ENCODE measurements around the gene POLR2J. TPM values are rescaled to one million over a fixed set of nuclear protein-coding genes. Genes with fewer than 3 reads are reported as not detected.
"Not testable (repeated sequence)": the region's sequence is repeated elsewhere in the genome, so short reads cannot be mapped to it uniquely, and the experiment has no call there.

The POLR2J gene
- total and polyA plus RNA-seq, 4 donors = 29.6 to 92.9 (median 63.0) TPM

DNA sequence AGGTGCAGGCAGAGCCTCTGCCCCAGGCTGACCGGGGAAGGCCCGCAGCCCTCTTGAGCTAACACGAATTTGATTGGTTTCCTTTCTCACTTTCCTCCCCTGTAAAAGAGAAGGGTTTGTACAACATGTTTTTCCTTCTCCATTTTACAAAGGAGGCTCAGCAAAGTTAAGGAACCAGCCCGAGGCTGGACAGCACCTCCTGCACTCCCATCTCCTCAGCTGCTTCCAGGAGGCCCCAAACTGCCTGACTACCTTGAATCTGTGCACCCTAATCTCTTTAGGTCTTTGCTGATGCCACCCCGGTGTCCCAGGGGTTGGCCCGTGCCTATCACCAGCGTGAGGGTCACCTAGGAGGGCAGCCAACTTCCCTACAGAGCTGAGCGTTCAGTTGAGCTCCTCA, 18.3 kb downstream of the POLR2J start:
- ATAC-seq (ENCODE audit: low FRiP score) (no peak), DNase-seq (no peak)
- H3K27ac ChIP-seq (ENCODE audit: low read depth in 1 of 2, low read length in 2 of 2) = no peak overlapping the region
- H3K36me3 ChIP-seq (ENCODE audit: control insufficient read depth in 1 of 2, insufficient read depth in 2 of 2, low read length in 1 of 2) = peaks cover 0 to 5% of the 10 kb centered on the region in 2 donors
- no peak overlapping the region for H3K4me3 ChIP-seq (ENCODE audit: low read length in 2 of 2)
- 87 to 90% methylated on average over 8 of the region's 8 CpGs for WGBS, 2 donors
- intact Hi-C loops (cut with DNase I) = no loop called here
- H3K27me3 ChIP-seq (ENCODE audit: control insufficient read depth in 1 of 2, insufficient read depth in 2 of 2, low read length in 1 of 2) = no peaks in the 10 kb centered on the region
- no peaks in the 10 kb centered on the region for H3K4me1 ChIP-seq (ENCODE audit: control insufficient read depth in 1 of 2, insufficient read depth in 2 of 2, low read length in 2 of 2)
- no peaks in the 10 kb centered on the region for H3K9me3 ChIP-seq (ENCODE audit: control insufficient read depth, low read length)

DNA sequence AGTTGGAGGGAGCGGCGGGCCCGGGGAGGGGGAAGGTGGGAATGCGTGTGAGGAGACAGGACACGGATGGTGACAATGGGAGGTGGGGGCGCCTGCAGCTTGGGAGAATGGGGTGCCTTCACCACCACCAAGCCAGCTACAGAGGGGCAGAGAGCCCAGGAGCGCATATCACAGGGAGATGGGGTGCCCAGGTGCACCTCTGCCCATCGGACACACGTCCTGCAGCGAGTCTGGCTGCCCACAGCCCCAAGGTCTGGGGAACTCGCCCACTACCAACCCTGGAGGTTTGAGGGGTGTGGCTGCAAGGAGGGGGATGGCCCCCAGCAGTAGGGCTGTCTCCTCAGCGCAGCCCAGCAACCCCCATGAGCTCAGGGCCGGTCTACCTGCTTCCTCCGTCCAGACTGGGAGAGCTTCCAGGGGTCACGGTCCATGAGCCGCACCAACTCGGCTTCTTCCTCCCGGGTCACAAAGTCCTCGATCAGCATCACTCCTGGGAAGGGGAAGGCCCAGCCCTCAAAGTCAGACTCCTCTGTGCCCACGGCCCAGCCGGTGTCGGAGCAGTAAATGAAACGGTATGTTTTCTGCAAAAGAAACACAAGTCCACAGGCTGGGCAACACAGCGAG, 19.4 kb downstream of the POLR2J start:
- H3K36me3 ChIP-seq (ENCODE audit: control insufficient read depth in 1 of 2, insufficient read depth in 2 of 2, low read length in 1 of 2) = peaks cover 0 to 5% of the 10 kb centered on the region in 2 donors
- no peaks in the 10 kb centered on the region for H3K27me3 ChIP-seq (ENCODE audit: control insufficient read depth in 1 of 2, insufficient read depth in 2 of 2, low read length in 1 of 2)
- H3K9me3 ChIP-seq (ENCODE audit: control insufficient read depth, low read length) = no peaks in the 10 kb centered on the region
- ATAC-seq (ENCODE audit: low FRiP score) = no peak
- no peaks in the 10 kb centered on the region for H3K4me1 ChIP-seq (ENCODE audit: control insufficient read depth in 1 of 2, insufficient read depth in 2 of 2, low read length in 2 of 2)
- 93 to 95% methylated on average over 24 of the region's 24 CpGs for whole genome bisulfite sequencing, 2 donors
- intact Hi-C loops (cut with DNase I) = no loop called here
- H3K27ac ChIP-seq (ENCODE audit: low read depth in 1 of 2, low read length in 2 of 2) = no peak overlapping the region
- DNase-seq = no peak
- H3K4me3 ChIP-seq (ENCODE audit: low read length in 2 of 2) = no peak overlapping the region

DNA sequence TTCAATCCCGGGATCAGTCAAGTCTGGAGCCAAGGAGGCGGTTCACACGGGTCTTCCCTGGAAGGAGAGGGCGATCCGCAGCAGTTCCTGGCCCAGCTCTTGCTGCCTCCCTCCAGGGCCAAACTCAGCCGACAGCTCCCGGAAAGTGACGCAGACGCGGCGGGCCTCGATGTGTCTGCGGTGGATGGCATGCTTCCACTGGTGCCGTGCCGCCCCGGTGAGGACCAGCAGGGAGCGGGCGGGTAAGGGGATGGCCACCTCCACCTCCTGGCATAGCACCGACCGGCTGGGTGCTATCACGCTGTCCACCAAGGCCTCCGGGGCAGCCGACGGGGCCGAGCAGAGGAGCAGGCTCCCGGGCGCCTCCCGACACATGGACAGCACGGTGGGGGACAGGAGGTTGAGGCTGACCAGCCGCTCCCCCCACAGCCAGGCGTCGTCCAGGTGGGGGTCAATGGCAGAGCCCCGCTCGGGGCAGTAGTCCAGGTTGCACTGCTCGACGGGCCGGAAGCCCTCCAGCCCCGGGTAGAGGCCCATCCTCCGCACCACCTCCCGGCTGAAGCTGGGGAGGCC, 21.3 kb downstream of the POLR2J start:
- DNase-seq = no peak
- no peak overlapping the region for H3K4me3 ChIP-seq (ENCODE audit: low read length in 2 of 2)
- no peaks in the 10 kb centered on the region for H3K27me3 ChIP-seq (ENCODE audit: control insufficient read depth in 1 of 2, insufficient read depth in 2 of 2, low read length in 1 of 2)
- intact Hi-C loops (cut with DNase I) = no loop called here
- H3K4me1 ChIP-seq (ENCODE audit: control insufficient read depth in 1 of 2, insufficient read depth in 2 of 2, low read length in 2 of 2) = no peaks in the 10 kb centered on the region
- no peaks in the 10 kb centered on the region for H3K9me3 ChIP-seq (ENCODE audit: control insufficient read depth, low read length)
- peaks cover 0 to 5% of the 10 kb centered on the region in 2 donors for H3K36me3 ChIP-seq (ENCODE audit: control insufficient read depth in 1 of 2, insufficient read depth in 2 of 2, low read length in 1 of 2)
- 93% methylated on average over 40 of the region's 40 CpGs for WGBS, 2 donors
- ATAC-seq (ENCODE audit: low FRiP score) = no peak
- no peak overlapping the region for H3K27ac ChIP-seq (ENCODE audit: low read depth in 1 of 2, low read length in 2 of 2)

DNA sequence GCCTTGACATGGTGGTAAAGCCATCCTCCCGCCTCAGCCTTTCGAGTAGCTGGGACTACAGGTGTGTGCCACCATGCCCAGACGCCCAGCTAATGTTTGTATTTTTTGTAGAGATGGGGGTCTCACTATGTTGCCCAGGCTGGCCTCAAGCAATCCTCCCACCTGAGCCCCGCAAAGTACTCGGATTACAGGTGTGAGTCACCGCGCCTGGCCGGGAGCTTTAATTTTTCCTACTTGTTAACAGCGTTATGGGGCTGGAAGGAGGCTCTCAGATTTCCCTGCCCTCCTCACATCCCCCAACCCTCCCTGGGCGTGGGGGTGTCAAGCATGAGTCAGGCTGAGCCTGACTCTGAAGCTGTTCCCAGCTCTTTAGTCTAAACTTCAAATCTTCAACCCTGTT, 22.4 kb downstream of the POLR2J start:
- Histone ChIP-seq H3K27ac (ENCODE audit: low read depth in 1 of 2, low read length in 2 of 2) (no peak overlapping the region), H3K36me3 (ENCODE audit: control insufficient read depth in 1 of 2, insufficient read depth in 2 of 2, low read length in 1 of 2) (peaks cover 0 to 5% of the 10 kb centered on the region in 2 donors), H3K9me3 (ENCODE audit: control insufficient read depth, low read length) (no peaks in the 10 kb centered on the region), H3K4me1 (ENCODE audit: control insufficient read depth in 1 of 2, insufficient read depth in 2 of 2, low read length in 2 of 2) (no peaks in the 10 kb centered on the region), H3K4me3 (ENCODE audit: low read length in 2 of 2) (no peak overlapping the region), H3K27me3 (ENCODE audit: control insufficient read depth in 1 of 2, insufficient read depth in 2 of 2, low read length in 1 of 2) (no peaks in the 10 kb centered on the region)
- WGBS, 2 donors = 83 to 84% methylated on average over 10 of the region's 10 CpGs
- DNase-seq (no peak), ATAC-seq (ENCODE audit: low FRiP score) (no peak)
- intact Hi-C loops (cut with DNase I) = no loop called here

DNA sequence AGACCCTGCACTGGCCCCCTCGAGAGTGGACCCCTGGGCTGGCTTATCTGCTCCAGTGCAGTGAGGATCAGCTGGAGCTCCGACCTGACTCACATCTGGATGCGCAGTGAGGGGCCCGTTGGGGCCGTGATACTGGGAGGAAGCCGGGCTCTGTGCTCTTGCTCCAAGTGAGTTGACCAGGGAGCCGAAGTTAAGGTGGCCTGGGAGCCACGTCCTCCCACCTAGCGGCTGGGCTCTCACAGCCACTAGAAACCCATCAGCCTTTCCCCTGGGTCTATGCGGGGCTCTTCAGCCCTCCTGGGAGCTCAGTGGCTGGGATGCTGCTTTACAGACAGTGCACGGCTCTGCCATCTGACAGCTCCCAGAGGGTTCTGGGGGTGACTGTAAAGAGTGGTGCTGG, 23.1 kb downstream of the POLR2J start:
- 85 to 88% methylated on average over 11 of the region's 11 CpGs for WGBS, 2 donors
- Histone ChIP-seq H3K4me1 (ENCODE audit: control insufficient read depth in 1 of 2, insufficient read depth in 2 of 2, low read length in 2 of 2) (no peaks in the 10 kb centered on the region), H3K27ac (ENCODE audit: low read depth in 1 of 2, low read length in 2 of 2) (no peak overlapping the region), H3K36me3 (ENCODE audit: control insufficient read depth in 1 of 2, insufficient read depth in 2 of 2, low read length in 1 of 2) (peaks cover 0 to 5% of the 10 kb centered on the region in 2 donors), H3K4me3 (ENCODE audit: low read length in 2 of 2) (no peak overlapping the region), H3K9me3 (ENCODE audit: control insufficient read depth, low read length) (no peaks in the 10 kb centered on the region), H3K27me3 (ENCODE audit: control insufficient read depth in 1 of 2, insufficient read depth in 2 of 2, low read length in 1 of 2) (no peaks in the 10 kb centered on the region)
- intact Hi-C loops (cut with DNase I) = no loop called here
- no peak for DNase-seq
- ATAC-seq (ENCODE audit: low FRiP score) = no peak

DNA sequence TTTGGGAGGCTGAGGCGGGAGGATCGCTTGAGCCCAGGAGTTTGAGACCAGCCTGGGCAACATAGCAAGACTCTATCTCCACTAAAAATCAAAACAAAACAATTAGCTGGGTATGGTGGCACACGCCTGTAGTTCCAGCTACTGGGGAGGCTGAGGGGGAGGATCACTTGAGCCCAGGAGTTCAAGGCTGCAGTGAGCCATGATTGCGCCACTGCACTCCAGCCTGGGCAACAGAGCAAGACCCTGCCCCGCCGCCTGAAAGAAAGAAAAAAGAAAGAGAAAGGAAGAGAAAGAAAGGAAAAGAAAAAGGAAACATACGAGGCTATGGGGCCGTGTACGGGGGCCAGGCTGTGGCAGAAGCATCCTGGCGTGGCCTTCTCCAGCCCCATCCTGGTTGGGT, 23.8 kb downstream of the POLR2J start:
- not testable (repeated sequence) for H3K36me3 ChIP-seq (ENCODE audit: control insufficient read depth in 1 of 2, insufficient read depth in 2 of 2, low read length in 1 of 2); H3K27me3 ChIP-seq (ENCODE audit: control insufficient read depth in 1 of 2, insufficient read depth in 2 of 2, low read length in 1 of 2)
- WGBS, 2 donors = 91 to 93% methylated on average over 10 of the region's 10 CpGs

DNA sequence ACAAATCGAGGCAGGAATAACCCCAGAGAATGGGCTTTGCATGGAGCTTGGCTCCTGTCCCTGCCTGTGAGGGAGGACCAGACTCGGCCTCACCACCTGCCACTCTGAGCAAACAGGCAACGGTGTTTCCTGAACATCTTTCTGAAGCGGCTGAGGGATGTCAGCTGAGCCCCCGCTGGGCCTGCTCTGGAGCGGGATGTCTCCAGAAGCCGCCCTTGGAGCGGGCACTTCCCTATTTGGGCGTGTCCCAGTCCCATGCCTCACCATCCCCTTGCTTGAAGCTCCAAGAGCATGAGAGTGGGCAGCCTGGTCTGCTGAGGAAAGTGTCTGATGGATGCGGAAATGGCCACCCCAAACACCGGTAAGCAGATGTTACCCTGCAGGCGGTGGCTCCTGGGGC, 24.3 kb downstream of the POLR2J start:
- no peak for ATAC-seq (ENCODE audit: low FRiP score)
- no peaks in the 10 kb centered on the region for H3K9me3 ChIP-seq (ENCODE audit: control insufficient read depth, low read length)
- no peak overlapping the region for H3K27ac ChIP-seq (ENCODE audit: low read depth in 1 of 2, low read length in 2 of 2)
- no peak for DNase-seq
- no peaks in the 10 kb centered on the region for H3K27me3 ChIP-seq (ENCODE audit: control insufficient read depth in 1 of 2, insufficient read depth in 2 of 2, low read length in 1 of 2)
- H3K36me3 ChIP-seq (ENCODE audit: control insufficient read depth in 1 of 2, insufficient read depth in 2 of 2, low read length in 1 of 2) = peaks cover 0 to 5% of the 10 kb centered on the region in 2 donors
- H3K4me1 ChIP-seq (ENCODE audit: control insufficient read depth in 1 of 2, insufficient read depth in 2 of 2, low read length in 2 of 2) = no peaks in the 10 kb centered on the region
- intact Hi-C loops (cut with DNase I) = no loop called here
- no peak overlapping the region for H3K4me3 ChIP-seq (ENCODE audit: low read length in 2 of 2)
- 68 to 69% methylated on average over 12 of the region's 12 CpGs for WGBS, 2 donors

More for the DNA sequence above, 23.8 kb downstream of the POLR2J start:
- H3K4me1 ChIP-seq (ENCODE audit: control insufficient read depth in 1 of 2, insufficient read depth in 2 of 2, low read length in 2 of 2); H3K27ac ChIP-seq (ENCODE audit: low read depth in 1 of 2, low read length in 2 of 2); ATAC-seq (ENCODE audit: low FRiP score); intact Hi-C loops (cut with DNase I); H3K4me3 ChIP-seq (ENCODE audit: low read length in 2 of 2); H3K9me3 ChIP-seq (ENCODE audit: control insufficient read depth, low read length); DNase-seq: not testable (repeated sequence)

DNA sequence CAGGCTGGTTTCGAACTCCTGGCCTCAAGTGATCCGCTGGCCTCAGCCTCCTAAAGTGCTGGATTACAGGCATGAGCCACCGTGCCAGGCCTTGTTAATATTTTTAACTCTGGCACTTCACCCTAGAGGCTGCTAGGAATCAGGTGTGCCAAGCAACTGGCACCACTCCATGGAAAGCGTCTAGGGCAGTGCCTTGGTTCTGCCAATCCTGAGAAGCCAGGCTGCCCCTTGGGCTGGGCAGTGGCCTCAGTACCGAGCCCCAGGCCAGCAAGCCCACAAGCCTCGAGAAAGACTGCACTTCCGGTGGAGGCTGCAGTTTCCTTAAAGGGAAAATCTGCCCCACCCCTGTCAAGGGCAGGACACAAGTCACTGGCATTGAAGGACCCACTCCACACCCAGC, 25.4 kb downstream of the POLR2J start:
- Histone ChIP-seq H3K27ac (ENCODE audit: low read depth in 1 of 2, low read length in 2 of 2) (no peak overlapping the region), H3K4me3 (ENCODE audit: low read length in 2 of 2) (no peak overlapping the region), H3K27me3 (ENCODE audit: control insufficient read depth in 1 of 2, insufficient read depth in 2 of 2, low read length in 1 of 2) (no peaks in the 10 kb centered on the region), H3K9me3 (ENCODE audit: control insufficient read depth, low read length) (no peaks in the 10 kb centered on the region), H3K4me1 (ENCODE audit: control insufficient read depth in 1 of 2, insufficient read depth in 2 of 2, low read length in 2 of 2) (no peaks in the 10 kb centered on the region), H3K36me3 (ENCODE audit: control insufficient read depth in 1 of 2, insufficient read depth in 2 of 2, low read length in 1 of 2) (peaks cover 0 to 5% of the 10 kb centered on the region in 2 donors)
- intact Hi-C loops (cut with DNase I) = no loop called here
- WGBS, 2 donors = 18 to 21% methylated on average over 7 of the region's 7 CpGs
- DNase-seq = no peak
- ATAC-seq (ENCODE audit: low FRiP score) = no peak

DNA sequence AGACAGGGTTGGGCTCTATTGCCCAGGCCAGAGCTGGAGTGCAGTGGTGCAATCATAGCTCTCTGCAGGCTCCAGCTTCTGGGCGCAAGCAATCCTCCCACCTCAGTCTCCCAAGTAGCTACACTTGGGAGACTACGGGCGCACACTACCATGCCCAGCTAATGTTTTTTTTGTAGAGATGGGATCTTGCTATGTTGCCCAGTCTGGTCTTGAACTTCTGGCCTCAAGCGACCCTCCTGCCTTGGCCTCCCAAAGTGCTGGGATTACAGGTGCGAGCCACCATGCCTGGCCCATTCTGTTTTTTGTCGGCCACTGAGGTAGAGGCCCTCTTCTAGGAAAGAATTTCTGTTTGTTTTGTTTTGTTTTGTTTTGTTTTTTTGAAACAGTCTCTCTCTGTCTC, 26.3 kb downstream of the POLR2J start:
- intact Hi-C loops (cut with DNase I) = no loop called here
- no peak for DNase-seq

More for the DNA sequence above, 26.3 kb downstream of the POLR2J start:
- no peaks in the 10 kb centered on the region for H3K27me3 ChIP-seq (ENCODE audit: control insufficient read depth in 1 of 2, insufficient read depth in 2 of 2, low read length in 1 of 2)
- H3K4me1 ChIP-seq (ENCODE audit: control insufficient read depth in 1 of 2, insufficient read depth in 2 of 2, low read length in 2 of 2) = no peaks in the 10 kb centered on the region
- 88 to 96% methylated on average over 6 of the region's 6 CpGs for WGBS, 2 donors
- no peak for ATAC-seq (ENCODE audit: low FRiP score)
- H3K27ac ChIP-seq (ENCODE audit: low read depth in 1 of 2, low read length in 2 of 2) = no peak overlapping the region
- H3K9me3 ChIP-seq (ENCODE audit: control insufficient read depth, low read length) = no peaks in the 10 kb centered on the region
- peaks cover 0 to 5% of the 10 kb centered on the region in 2 donors for H3K36me3 ChIP-seq (ENCODE audit: control insufficient read depth in 1 of 2, insufficient read depth in 2 of 2, low read length in 1 of 2)
- no peak overlapping the region for H3K4me3 ChIP-seq (ENCODE audit: low read length in 2 of 2)

Measured in aorta (tissue), 5 donors.